ENCODE measurements around the gene S1PR1. TPM values are rescaled to one million over a fixed set of nuclear protein-coding genes. Genes with fewer than 3 reads are reported as not detected.

S1PR1 gene
- total RNA-seq, 4 donors from 2014 or later = 2.8 to 31.1 (median 10.3) TPM

DNA sequence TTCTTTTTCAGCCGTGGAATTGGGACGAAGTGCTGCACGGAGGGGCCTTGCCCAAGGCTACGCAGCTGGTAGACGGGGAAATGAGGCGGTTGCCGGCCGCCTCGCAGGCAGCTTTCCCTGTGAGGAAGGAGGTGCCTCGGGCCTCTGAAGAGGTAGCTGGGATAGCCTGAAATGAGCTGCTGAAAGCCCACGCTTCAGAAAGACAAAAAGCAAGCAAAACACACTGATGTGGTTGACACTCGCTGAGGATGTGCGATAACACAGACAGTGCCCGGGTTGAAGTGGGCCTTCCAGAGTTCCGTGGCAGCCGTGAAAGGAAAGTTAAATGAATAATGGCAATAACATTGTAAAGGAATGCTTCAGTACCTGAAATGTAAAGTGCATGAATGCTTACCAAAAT, 47.2 kb downstream of the S1PR1 start:
- Histone ChIP-seq H3K36me3 (no peaks in the 10 kb centered on the region), H3K27me3 (no peaks in the 10 kb centered on the region), H3K4me3 (no peak overlapping the region), H3K27ac (no peak overlapping the region), H3K4me1 (peaks cover 0 to 7% (median 0%) of the 10 kb centered on the region in 3 donors), H3K9me3 (no peaks in the 10 kb centered on the region)
- intact Hi-C loops (cut with DNase I) = loop anchor here (5.0 to 10.0 kb wide), 2 partner anchors 139 to 357 kb away; no protein-coding TSS in a partner anchor
- WGBS, 2 donors = 60 to 80% methylated on average over 15 to 16 of the region's 16 CpGs
- TF ChIP-seq POLR2A (IDR thresholded peaks at IDR 0.05) = no peak
- TF ChIP-seq, protein P1, sequence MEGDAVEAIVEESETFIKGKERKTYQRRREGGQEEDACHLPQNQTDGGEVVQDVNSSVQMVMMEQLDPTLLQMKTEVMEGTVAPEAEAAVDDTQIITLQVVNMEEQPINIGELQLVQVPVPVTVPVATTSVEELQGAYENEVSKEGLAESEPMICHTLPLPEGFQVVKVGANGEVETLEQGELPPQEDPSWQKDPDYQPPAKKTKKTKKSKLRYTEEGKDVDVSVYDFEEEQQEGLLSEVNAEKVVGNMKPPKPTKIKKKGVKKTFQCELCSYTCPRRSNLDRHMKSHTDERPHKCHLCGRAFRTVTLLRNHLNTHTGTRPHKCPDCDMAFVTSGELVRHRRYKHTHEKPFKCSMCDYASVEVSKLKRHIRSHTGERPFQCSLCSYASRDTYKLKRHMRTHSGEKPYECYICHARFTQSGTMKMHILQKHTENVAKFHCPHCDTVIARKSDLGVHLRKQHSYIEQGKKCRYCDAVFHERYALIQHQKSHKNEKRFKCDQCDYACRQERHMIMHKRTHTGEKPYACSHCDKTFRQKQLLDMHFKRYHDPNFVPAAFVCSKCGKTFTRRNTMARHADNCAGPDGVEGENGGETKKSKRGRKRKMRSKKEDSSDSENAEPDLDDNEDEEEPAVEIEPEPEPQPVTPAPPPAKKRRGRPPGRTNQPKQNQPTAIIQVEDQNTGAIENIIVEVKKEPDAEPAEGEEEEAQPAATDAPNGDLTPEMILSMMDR (IDR thresholded peaks at IDR 0.05) = no peak
- no peak for DNase-seq

DNA sequence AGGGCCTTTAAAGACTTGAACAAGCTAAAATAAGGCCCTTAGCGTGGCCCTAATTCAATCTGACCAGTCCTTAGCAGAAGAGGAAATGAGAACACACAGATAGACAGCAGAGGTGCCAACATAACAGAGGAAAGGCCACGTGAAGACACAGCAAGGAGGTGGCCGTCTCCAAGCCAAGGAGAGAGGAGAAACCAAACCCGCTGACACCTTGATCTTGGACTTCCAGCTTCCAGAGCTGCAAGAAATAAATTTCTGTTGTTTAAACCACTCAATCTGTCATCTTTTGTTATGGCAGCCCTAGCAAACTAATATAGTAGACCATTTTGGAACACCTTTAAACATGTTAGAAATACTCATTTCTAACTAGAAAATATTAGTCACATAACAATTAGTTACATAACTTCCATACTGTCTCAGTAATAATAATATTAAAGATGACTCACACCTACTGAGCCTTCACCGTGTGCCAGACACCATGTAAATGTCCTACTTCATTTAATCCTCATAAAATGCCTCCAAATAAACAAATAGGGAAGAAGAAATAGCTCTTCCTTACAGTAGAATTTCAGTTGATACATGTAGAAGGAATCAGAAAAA, 47.9 kb downstream of the S1PR1 start:
- DNase-seq = no peak
- no peaks in the 10 kb centered on the region for H3K9me3 ChIP-seq
- 68 to 70% methylated on average over 5 of the region's 5 CpGs for WGBS, 2 donors
- H3K4me1 ChIP-seq = peaks cover 0 to 7% (median 0%) of the 10 kb centered on the region in 3 donors
- intact Hi-C loops (cut with DNase I) = loop anchor here (5.0 to 10.0 kb wide), 3 partner anchors 140 to 367 kb away; no protein-coding TSS in a partner anchor
- H3K27ac ChIP-seq = no peak overlapping the region
- no peaks in the 10 kb centered on the region for H3K36me3 ChIP-seq
- TF ChIP-seq, protein P1 (IDR thresholded peaks at IDR 0.05) = no peak
- TF ChIP-seq POLR2A (IDR thresholded peaks at IDR 0.05) = no peak
- no peaks in the 10 kb centered on the region for H3K27me3 ChIP-seq
- H3K4me3 ChIP-seq = no peak overlapping the region

DNA sequence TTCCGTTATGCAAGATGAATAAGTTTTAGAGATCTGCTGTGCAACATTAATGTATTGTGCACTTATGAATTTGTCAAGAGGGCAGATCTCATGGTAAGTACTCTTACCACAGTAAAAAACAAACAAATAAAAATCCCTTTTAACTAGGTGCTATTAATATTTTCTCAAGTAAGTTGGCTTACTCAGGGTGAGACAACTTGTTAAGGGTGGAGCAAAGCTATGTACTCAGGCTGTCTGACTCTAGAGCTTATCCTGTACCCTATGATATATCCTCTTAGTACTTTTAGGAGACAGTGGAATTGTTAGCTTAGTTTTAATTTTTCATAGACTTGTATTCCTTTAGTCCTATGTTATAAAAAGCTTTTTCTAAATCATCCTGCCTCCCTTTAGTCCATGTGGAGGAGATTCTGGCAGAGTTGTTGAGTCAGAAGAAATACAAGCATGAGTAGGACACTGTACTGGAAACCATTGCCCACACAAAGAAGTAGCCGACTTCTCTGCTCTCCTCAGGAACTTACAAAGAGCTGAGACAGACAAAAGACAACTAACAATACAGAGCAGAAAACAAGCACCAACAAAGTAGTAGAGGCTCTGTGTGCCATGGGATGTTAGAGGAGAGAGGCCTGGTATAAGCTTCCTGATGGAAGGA, 49.2 kb downstream of the S1PR1 start:
- no peak for DNase-seq
- 82 to 93% methylated on average over 1 to 2 of the region's 2 CpGs for WGBS, 2 donors
- H3K4me3 ChIP-seq = no peak overlapping the region
- no peaks in the 10 kb centered on the region for H3K9me3 ChIP-seq
- intact Hi-C loops (cut with DNase I) = loop anchor here (5.0 to 10.0 kb wide), 2 partner anchors 141 to 369 kb away; no protein-coding TSS in a partner anchor
- H3K36me3 ChIP-seq = no peaks in the 10 kb centered on the region
- no peak overlapping the region for H3K27ac ChIP-seq
- peaks cover 0 to 7% (median 0%) of the 10 kb centered on the region in 3 donors for H3K4me1 ChIP-seq
- TF ChIP-seq, protein P1 (IDR thresholded peaks at IDR 0.05) = no peak
- no peak for TF ChIP-seq POLR2A (IDR thresholded peaks at IDR 0.05)
- H3K27me3 ChIP-seq = peaks cover 0 to 4% (median 0%) of the 10 kb centered on the region in 4 donors

DNA sequence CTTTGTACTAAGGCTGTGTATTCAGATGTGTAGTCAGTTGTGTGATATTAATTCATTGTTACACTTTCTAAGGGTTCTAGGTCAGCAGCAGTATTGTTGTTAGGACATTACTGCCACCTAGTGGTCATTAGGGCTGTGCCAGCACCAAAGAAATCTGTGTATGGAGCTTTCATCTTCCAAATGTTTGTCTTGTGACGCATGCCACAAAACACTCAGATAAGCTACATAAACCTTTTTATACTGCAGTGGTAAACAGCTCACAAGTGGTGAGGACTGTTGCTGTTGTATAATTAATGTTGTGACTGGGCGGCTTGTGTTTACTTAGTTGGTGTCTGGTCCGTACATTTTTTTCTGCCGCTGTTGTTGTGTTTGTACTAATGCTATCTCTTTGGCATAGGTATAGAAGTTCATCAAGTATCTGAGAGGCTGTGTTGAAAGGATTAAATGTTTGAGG, 51.7 kb downstream of the S1PR1 start:
- intact Hi-C loops (cut with DNase I) = loop anchor here (5.0 to 10.0 kb wide), 2 partner anchors 144 to 371 kb away; no protein-coding TSS in a partner anchor
- no peaks in the 10 kb centered on the region for H3K9me3 ChIP-seq
- WGBS, 2 donors = 23 to 26% methylated on average over 4 of the region's 4 CpGs
- TF ChIP-seq, protein P1 (IDR thresholded peaks at IDR 0.05) = peak; percentile 74 to 94 (median 88)
- TF ChIP-seq POLR2A (IDR thresholded peaks at IDR 0.05) = no peak
- H3K4me3 ChIP-seq = peak overlapping the region in 1 of 4 donors; percentile 48
- H3K4me1 ChIP-seq = peaks cover 0 to 16% (median 3%) of the 10 kb centered on the region in 3 donors
- no peaks in the 10 kb centered on the region for H3K36me3 ChIP-seq
- peaks cover 0 to 6% (median 0%) of the 10 kb centered on the region in 4 donors for H3K27me3 ChIP-seq
- no peak for DNase-seq
- H3K27ac ChIP-seq = no peak overlapping the region
